Measurements from ENCODE around the gene SLC26A2.
"Not testable (repeated sequence)": the region's sequence is repeated elsewhere in the genome, so short reads cannot be mapped to it uniquely, and the experiment has no call there.

Gene SLC26A2

DNA sequence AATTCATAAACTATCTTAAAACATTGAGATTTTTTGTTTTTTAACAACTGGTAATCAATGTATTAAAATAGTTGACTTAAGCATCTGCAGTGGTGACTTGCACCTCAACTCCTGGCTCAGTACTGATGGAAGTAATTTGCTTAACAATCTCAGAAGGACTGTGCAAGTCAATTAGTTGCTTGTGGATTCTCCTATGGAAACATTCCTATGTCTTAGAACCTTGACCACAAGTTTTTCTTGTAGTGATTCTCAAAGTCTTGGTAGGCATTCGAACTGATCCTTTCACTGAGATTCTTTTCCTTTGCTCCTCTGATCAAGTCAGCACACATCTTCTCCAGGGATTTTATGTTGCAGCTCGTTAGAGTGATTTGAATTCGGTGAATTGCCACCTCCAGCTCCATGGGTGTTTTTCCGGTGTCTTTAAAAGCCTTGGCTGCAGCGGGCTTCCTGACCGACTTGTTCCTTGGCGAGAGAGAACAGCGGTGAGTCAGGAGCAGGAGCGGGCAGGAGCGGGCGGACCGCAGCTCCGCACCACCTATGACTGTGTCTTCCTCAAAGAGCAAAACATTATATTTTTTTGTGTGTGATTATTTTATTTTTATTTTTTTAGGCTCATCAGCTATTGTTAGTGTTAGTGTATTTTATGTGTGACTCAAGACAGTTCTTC, 61.1 kb downstream of the SLC26A2 start:
- TF ChIP-seq, protein P1, sequence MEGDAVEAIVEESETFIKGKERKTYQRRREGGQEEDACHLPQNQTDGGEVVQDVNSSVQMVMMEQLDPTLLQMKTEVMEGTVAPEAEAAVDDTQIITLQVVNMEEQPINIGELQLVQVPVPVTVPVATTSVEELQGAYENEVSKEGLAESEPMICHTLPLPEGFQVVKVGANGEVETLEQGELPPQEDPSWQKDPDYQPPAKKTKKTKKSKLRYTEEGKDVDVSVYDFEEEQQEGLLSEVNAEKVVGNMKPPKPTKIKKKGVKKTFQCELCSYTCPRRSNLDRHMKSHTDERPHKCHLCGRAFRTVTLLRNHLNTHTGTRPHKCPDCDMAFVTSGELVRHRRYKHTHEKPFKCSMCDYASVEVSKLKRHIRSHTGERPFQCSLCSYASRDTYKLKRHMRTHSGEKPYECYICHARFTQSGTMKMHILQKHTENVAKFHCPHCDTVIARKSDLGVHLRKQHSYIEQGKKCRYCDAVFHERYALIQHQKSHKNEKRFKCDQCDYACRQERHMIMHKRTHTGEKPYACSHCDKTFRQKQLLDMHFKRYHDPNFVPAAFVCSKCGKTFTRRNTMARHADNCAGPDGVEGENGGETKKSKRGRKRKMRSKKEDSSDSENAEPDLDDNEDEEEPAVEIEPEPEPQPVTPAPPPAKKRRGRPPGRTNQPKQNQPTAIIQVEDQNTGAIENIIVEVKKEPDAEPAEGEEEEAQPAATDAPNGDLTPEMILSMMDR (IDR thresholded peaks at IDR 0.05; ENCODE audit: low read depth, low read length) = no peak
- no peak overlapping the region for H3K4me3 ChIP-seq (ENCODE audit: low read depth, low read length)

DNA sequence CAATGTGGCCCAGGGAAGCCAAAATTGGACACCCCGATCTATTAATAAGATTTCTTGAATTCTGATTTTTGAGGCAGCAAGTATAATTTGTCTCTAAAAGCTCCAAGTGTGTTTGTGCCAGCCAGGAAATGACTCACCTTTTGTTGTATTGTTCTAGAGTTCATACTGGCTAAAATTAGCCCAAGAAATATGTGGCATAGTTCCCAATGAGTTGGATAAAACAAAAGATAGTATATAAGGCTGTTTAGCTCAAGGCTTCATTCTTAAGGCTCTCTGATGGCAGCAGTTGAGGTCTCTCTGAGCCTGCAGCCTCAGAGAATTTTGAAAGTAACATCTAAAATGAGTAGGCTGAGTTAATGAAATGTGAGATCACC, 61.6 kb downstream of the SLC26A2 start:
- TF ChIP-seq, protein P1 (IDR thresholded peaks at IDR 0.05; ENCODE audit: low read depth, low read length) = no peak
- H3K4me3 ChIP-seq (ENCODE audit: low read depth, low read length) = no peak overlapping the region

DNA sequence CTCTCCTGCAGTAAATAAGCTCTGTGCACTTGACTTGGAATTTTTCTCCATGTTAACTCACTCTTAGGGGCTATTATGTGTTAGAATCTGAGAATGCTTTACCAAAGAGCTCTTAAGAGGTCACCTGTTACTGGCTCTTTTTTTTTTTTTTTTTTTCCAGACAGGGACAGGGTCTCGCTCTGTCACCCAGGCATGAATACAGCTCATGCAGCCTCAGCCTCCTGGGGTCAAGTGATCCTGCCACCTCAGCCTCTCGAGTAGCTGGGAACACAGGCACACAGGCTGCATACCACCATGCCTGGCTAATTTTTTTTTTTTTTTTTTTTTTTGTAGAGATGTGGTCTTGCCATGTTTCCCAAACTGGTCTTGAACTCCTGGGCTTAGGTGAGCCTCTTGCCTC, 62.1 kb downstream of the SLC26A2 start:
- TF ChIP-seq, protein P1 (IDR thresholded peaks at IDR 0.05; ENCODE audit: low read depth, low read length) = no peak
- H3K4me3 ChIP-seq (ENCODE audit: low read depth, low read length) = no peak overlapping the region

DNA sequence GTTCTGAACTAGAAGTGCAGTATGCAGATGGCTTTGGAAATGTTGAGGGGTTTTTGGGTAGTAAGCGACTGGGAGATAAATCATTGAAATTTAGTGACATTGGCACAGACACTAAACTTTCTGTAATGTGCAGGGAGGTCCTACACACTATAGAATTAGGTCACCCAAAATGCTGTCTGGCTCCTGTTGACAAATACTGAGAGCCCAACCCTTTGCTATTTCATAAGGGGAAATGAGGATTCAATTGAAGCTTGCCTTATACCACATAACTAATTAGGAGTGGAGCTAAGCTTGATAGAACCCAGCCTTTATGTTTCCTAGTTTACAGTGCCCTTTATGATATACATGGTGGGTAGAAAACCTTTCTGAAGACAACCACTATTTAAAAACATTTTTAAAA, 62.6 kb downstream of the SLC26A2 start:
- TF ChIP-seq, protein P1 (IDR thresholded peaks at IDR 0.05; ENCODE audit: low read depth, low read length) = no peak

DNA sequence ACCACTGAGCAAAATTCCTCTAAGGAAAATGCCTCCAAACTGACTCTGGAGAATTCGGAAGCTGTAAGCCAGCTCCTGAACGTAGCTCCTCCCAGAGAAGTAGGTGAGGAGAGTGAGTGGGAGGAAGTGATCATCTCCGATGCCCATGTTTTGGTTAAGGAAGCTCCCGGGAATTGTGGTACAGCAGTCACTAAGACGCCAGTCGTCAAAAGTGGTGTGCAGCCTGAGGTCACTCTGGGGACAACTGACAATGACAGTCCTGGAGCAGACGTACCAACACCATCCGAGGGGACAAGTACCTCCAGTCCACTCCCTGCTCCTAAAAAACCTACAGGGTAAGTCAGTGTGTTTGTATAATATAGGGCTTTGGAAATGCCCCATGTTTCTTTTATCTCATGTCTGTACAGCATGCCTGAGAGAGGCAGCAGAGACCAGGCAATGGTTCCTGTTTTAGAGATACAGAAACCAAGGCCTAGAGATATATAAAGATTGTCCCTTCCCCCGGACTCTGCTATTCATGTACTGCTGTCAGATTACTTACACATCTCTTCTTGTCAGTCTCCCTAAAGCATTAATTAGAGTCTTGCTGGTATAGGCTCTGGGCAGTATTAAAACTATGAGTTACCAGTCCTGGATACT, 63.9 kb downstream of the SLC26A2 start:
- H3K4me3 ChIP-seq (ENCODE audit: low read depth, low read length) = no peak overlapping the region
- TF ChIP-seq, protein P1 (IDR thresholded peaks at IDR 0.05; ENCODE audit: low read depth, low read length) = no peak

More for the DNA sequence above, 62.6 kb downstream of the SLC26A2 start:
- no peak overlapping the region for H3K4me3 ChIP-seq (ENCODE audit: low read depth, low read length)

DNA sequence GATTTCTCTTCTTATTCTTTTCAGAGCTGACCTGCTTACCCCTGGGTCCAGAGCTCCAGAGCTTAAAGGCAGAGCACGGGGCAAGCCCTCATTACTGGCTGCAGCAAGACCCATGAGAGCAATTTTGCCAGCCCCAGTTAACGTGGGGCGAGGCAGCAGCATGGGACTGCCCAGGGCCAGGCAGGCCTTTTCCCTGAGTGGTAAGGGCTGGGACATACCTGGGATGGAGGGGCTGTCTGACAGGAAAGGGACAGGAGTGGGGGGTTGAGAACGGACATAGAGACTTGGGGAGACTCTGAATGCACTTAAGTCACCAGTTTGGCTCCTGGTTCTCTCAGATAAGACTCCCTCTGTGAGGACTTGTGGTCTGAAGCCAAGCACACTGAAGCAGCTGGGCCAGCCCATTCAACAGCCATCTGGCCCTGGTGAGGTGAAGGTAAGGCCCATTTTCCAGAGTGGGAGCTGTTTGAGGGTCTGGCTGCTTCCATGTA, 66.2 kb downstream of the SLC26A2 start:
- TF ChIP-seq, protein P1 (IDR thresholded peaks at IDR 0.05; ENCODE audit: low read depth, low read length) = no peak
- H3K4me3 ChIP-seq (ENCODE audit: low read depth, low read length) = no peak overlapping the region

DNA sequence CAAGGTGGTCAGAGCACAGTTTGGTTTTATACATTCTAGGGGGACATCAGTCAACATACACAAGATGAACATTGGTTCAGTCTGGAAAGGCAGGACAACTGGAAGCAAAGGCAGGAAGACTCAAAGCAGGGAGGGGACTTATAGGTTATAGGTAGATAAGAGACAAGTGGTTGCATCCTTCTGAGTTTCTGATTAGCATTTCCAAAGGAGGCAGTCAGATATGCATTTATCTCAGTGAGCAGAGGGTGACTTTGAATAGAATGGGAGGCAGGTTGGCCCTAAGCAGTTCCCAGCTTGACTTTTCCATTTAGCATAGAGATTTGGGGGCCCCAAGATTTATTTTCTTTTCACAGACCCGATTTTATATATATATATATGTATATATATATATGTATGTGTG, 67.5 kb downstream of the SLC26A2 start:
- H3K4me3 ChIP-seq (ENCODE audit: low read depth, low read length) = not testable (repeated sequence)

All from WI38 (cell line).